Liver (tissue), 9 donors: ENCODE measurements around the gene RNF34. TPM values are rescaled to one million over a fixed set of nuclear protein-coding genes. Genes with fewer than 3 reads are reported as not detected.

Experiments used
- DNase-seq: peaks from one replicate; pipeline ENCODE4 v3.0.0-alpha.2; 2017; ENCODE audit warnings: low spot score
- H3K27ac ChIP-seq, 2 donors: one replicate each; pipeline ENCODE4 v1.7.0; 2013; ENCODE audit warnings: inconsistent platforms in 2 of 2, low read length in 2 of 2, control low read depth in 1 of 2, low read depth in 1 of 2, mild to moderate bottlenecking in 1 of 2
- H3K27me3 ChIP-seq, 4 donors: one replicate each; pipeline versions ENCODE4 v1.6.1 to v1.7.0; 2013; ENCODE audit warnings: low read length in 3 of 4, inconsistent platforms in 1 of 4, mild to moderate bottlenecking in 1 of 4, moderate library complexity in 1 of 4; ENCODE audit not compliant: control insufficient read depth in 4 of 4, insufficient read depth in 4 of 4
- H3K36me3 ChIP-seq, 4 donors: one replicate each; pipeline versions ENCODE4 v1.6.1 to v1.7.0; 2013; ENCODE audit warnings: low read length in 3 of 4, mild to moderate bottlenecking in 3 of 4, low read depth in 1 of 4, moderate library complexity in 1 of 4; ENCODE audit not compliant: control insufficient read depth in 4 of 4, insufficient read depth in 3 of 4
- H3K4me1 ChIP-seq, 4 donors: one replicate each; pipeline versions ENCODE4 v1.6.1 to v1.7.0; 2013; ENCODE audit warnings: low read length in 3 of 4, mild to moderate bottlenecking in 3 of 4, moderate library complexity in 1 of 4; ENCODE audit not compliant: control insufficient read depth in 4 of 4, insufficient read depth in 4 of 4
- H3K4me3 ChIP-seq, 3 donors: one replicate each; pipeline versions ENCODE4 v1.6.1 to v1.7.0; 2013; ENCODE audit warnings: low read length in 3 of 3, control low read depth in 1 of 3, low read depth in 1 of 3, mild to moderate bottlenecking in 1 of 3
- H3K9ac ChIP-seq, 2 donors: one replicate each; pipeline ENCODE4 v1.7.0; 2013; ENCODE audit warnings: low read length in 2 of 2, mild to moderate bottlenecking in 2 of 2, moderate library complexity in 2 of 2, control low read depth in 1 of 2, low read depth in 1 of 2
- H3K9me3 ChIP-seq, 4 donors: one replicate each; pipeline versions ENCODE4 v1.6.1 to v1.7.0; 2013; ENCODE audit warnings: low read length in 3 of 4; ENCODE audit not compliant: control insufficient read depth in 4 of 4
- EGR1 ChIP-seq, 2 donors: IDR thresholded peaks; 2 replicates each; pipeline ENCODE4 v1.6.1; 2016 to 2018; ENCODE audit warnings: antibody characterized with exemption in 2 of 2, low read depth in 2 of 2
- FOXA2 ChIP-seq: IDR thresholded peaks from 2 replicates; pipeline ENCODE4 v1.6.1; 2016; ENCODE audit warnings: antibody characterized with exemption
- GABPA ChIP-seq, 2 donors: IDR thresholded peaks in 1 of 2; conservative IDR thresholded peaks in 1 of 2; 2 replicates each; pipeline ENCODE4 v1.6.1; 2016; ENCODE audit warnings: antibody characterized with exemption in 2 of 2, mild to moderate bottlenecking in 1 of 2, moderate library complexity in 1 of 2
- HNF4A ChIP-seq, 2 donors: conservative IDR thresholded peaks; 2 replicates each; pipeline ENCODE4 v1.6.1; 2016; ENCODE audit warnings: antibody characterized with exemption in 2 of 2, mild to moderate bottlenecking in 2 of 2
- HNF4G ChIP-seq: IDR thresholded peaks from 2 replicates; pipeline ENCODE4 v1.6.1; 2016; ENCODE audit warnings: antibody characterized with exemption
- JUND ChIP-seq, 2 donors: IDR thresholded peaks; 2 replicates each; pipeline ENCODE4 v1.6.1; 2016; ENCODE audit warnings: antibody characterized with exemption in 2 of 2
- NR2F2 ChIP-seq: IDR thresholded peaks from 2 replicates; pipeline ENCODE4 v1.6.1; 2016; ENCODE audit warnings: antibody characterized with exemption
- RAD21 ChIP-seq, 2 donors: IDR thresholded peaks; 2 replicates each; pipeline ENCODE4 v1.6.1; 2016; ENCODE audit warnings: antibody characterized with exemption in 2 of 2, mild to moderate bottlenecking in 2 of 2
- SP1 ChIP-seq: IDR thresholded peaks from 2 replicates; pipeline ENCODE4 v1.6.1; 2018; ENCODE audit warnings: antibody characterized with exemption, mild to moderate bottlenecking
- TAF1 ChIP-seq: conservative IDR thresholded peaks from 2 replicates; pipeline ENCODE4 v1.6.1; 2016; ENCODE audit warnings: antibody characterized with exemption, mild to moderate bottlenecking
- WGBS: extraction: QIAGEN DNeasy Blood & Tissue Kit; methylation state at CpG from one replicate; pipeline ENCODE4 v1.1.7; 2013; 5-methylcytosine and 5-hydroxymethylcytosine counted together
- polyA plus RNA-seq, 2 donors: library from polyadenylated mRNA; stranded (reverse) in 1 of 2; unstranded in 1 of 2; fragments of 200-250 nt in 1 of 2; fragments of >200 nt in 1 of 2; fragmentation: Nextera tagmentation in 1 of 2; extraction: Ambion mirVana in 1 of 2; gene quantifications; one replicate each; pipeline versions ENCODE4 v1.2.1 to v1.2.3, GENCODE V29; 2013 to 2015
- total RNA-seq, 2 donors: library from RNA; depleted of rRNA; stranded (reverse); fragments of >200 nt; gene quantifications; one replicate each; pipeline ENCODE4 v1.2.3, GENCODE V29; 2014
- TF ChIP-seq, protein P1 (sequence below): IDR thresholded peaks from 2 replicates; pipeline ENCODE4 v1.6.1; 2016; ENCODE audit warnings: antibody characterized with exemption, mild to moderate bottlenecking
- TF ChIP-seq, protein P2 (sequence below): IDR thresholded peaks from 2 replicates; pipeline ENCODE4 v1.6.1; 2016; ENCODE audit warnings: antibody characterized with exemption
- TF ChIP-seq, protein P3 (sequence below): IDR thresholded peaks from 2 replicates; pipeline ENCODE4 v1.6.1; 2016; ENCODE audit warnings: antibody characterized with exemption
- donor health status: healthy.
- donor health status: healthy.
- donor health status: healthy.
- donor health status: healthy.
- donor health status: healthy.

Gene RNF34
- total and polyA plus RNA-seq, 4 donors, result 9.5 to 27.7 (median 17.9) TPM

GRCh38 chr12:121454921-121455320 lies 55.0 kb downstream of the RNF34 start:
- H3K36me3 ChIP-seq, result peaks cover 0 to 3% (median 0%) of the 10 kb centered on the region in 4 donors
- TF ChIP-seq FOXA2, result no peak
- TF ChIP-seq, protein P1, sequence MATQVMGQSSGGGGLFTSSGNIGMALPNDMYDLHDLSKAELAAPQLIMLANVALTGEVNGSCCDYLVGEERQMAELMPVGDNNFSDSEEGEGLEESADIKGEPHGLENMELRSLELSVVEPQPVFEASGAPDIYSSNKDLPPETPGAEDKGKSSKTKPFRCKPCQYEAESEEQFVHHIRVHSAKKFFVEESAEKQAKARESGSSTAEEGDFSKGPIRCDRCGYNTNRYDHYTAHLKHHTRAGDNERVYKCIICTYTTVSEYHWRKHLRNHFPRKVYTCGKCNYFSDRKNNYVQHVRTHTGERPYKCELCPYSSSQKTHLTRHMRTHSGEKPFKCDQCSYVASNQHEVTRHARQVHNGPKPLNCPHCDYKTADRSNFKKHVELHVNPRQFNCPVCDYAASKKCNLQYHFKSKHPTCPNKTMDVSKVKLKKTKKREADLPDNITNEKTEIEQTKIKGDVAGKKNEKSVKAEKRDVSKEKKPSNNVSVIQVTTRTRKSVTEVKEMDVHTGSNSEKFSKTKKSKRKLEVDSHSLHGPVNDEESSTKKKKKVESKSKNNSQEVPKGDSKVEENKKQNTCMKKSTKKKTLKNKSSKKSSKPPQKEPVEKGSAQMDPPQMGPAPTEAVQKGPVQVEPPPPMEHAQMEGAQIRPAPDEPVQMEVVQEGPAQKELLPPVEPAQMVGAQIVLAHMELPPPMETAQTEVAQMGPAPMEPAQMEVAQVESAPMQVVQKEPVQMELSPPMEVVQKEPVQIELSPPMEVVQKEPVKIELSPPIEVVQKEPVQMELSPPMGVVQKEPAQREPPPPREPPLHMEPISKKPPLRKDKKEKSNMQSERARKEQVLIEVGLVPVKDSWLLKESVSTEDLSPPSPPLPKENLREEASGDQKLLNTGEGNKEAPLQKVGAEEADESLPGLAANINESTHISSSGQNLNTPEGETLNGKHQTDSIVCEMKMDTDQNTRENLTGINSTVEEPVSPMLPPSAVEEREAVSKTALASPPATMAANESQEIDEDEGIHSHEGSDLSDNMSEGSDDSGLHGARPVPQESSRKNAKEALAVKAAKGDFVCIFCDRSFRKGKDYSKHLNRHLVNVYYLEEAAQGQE, result no peak
- TF ChIP-seq, protein P2, sequence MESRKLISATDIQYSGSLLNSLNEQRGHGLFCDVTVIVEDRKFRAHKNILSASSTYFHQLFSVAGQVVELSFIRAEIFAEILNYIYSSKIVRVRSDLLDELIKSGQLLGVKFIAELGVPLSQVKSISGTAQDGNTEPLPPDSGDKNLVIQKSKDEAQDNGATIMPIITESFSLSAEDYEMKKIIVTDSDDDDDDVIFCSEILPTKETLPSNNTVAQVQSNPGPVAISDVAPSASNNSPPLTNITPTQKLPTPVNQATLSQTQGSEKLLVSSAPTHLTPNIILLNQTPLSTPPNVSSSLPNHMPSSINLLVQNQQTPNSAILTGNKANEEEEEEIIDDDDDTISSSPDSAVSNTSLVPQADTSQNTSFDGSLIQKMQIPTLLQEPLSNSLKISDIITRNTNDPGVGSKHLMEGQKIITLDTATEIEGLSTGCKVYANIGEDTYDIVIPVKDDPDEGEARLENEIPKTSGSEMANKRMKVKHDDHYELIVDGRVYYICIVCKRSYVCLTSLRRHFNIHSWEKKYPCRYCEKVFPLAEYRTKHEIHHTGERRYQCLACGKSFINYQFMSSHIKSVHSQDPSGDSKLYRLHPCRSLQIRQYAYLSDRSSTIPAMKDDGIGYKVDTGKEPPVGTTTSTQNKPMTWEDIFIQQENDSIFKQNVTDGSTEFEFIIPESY, result no peak
- no peak for TF ChIP-seq HNF4G
- no peak for TF ChIP-seq NR2F2
- TF ChIP-seq RAD21 (IDR thresholded peaks at IDR 0.05), result no peak
- no peak for TF ChIP-seq GABPA (IDR thresholded peaks at IDR 0.05 in 1 of 2, conservative IDR thresholded peaks at IDR 0.05 in 1 of 2)
- TF ChIP-seq, protein P3, sequence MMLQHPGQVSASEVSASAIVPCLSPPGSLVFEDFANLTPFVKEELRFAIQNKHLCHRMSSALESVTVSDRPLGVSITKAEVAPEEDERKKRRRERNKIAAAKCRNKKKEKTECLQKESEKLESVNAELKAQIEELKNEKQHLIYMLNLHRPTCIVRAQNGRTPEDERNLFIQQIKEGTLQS, result no peak
- TF ChIP-seq SP1, result no peak
- no peak for TF ChIP-seq JUND (IDR thresholded peaks at IDR 0.05)
- no peak overlapping the region for H3K4me3 ChIP-seq
- H3K27ac ChIP-seq, result no peak overlapping the region
- H3K4me1 ChIP-seq, result peaks cover 0 to 2% (median 0%) of the 10 kb centered on the region in 4 donors
- DNase-seq, result no peak
- WGBS, result 95% methylated on average over 6 of the region's 6 CpGs
- H3K9ac ChIP-seq, result no peak overlapping the region
- H3K27me3 ChIP-seq, result no peaks in the 10 kb centered on the region
- no peaks in the 10 kb centered on the region for H3K9me3 ChIP-seq

GRCh38 chr12:121455766-121456420 lies 56.0 kb downstream of the RNF34 start:
- DNase-seq, result no peak
- H3K4me1 ChIP-seq, result peaks cover 0 to 2% (median 0%) of the 10 kb centered on the region in 4 donors
- H3K27ac ChIP-seq, result no peak overlapping the region
- no peaks in the 10 kb centered on the region for H3K27me3 ChIP-seq
- peaks cover 0 to 3% (median 0%) of the 10 kb centered on the region in 4 donors for H3K36me3 ChIP-seq
- TF ChIP-seq EGR1 (IDR thresholded peaks at IDR 0.05; ENCODE audit: low read depth in 2 of 2), result no peak
- TF ChIP-seq JUND (IDR thresholded peaks at IDR 0.05), result no peak
- TF ChIP-seq RAD21 (IDR thresholded peaks at IDR 0.05), result no peak
- TF ChIP-seq TAF1, result no peak
- no peaks in the 10 kb centered on the region for H3K9me3 ChIP-seq
- 93% methylated on average over 23 of the region's 23 CpGs for WGBS
- no peak overlapping the region for H3K9ac ChIP-seq
- no peak overlapping the region for H3K4me3 ChIP-seq

DNA sequence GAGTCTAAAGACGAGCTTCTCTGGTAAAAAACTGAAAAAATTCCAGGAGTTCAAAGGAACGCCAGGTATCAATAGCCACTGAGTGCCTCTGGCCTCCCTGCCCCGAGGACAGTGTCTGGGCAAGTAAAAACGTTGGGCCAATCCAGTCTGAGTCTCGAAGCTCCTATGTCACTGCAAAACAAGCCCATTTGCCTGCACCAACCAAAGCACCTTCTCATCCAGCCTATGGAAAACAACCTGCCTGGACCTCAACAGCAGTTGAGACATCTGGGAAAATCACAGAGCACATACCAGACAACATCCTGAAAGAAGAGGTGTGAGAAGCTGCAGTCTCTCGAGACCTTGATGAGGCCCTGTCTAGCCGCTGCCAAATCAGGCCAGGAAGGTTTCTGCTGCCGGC lies 56.6 kb downstream of the RNF34 start:
- no peak for DNase-seq
- WGBS, result 93% methylated on average over 8 of the region's 8 CpGs
- H3K4me3 ChIP-seq, result no peak overlapping the region
- no peak overlapping the region for H3K9ac ChIP-seq
- H3K27ac ChIP-seq, result no peak overlapping the region
- H3K4me1 ChIP-seq, result peaks cover 0 to 2% (median 0%) of the 10 kb centered on the region in 4 donors
- no peaks in the 10 kb centered on the region for H3K27me3 ChIP-seq
- no peaks in the 10 kb centered on the region for H3K9me3 ChIP-seq
- H3K36me3 ChIP-seq, result peaks cover 0 to 3% (median 0%) of the 10 kb centered on the region in 4 donors
- TF ChIP-seq, protein P3, result no peak
- TF ChIP-seq, protein P1, result no peak
- no peak for TF ChIP-seq EGR1 (IDR thresholded peaks at IDR 0.05; ENCODE audit: low read depth in 2 of 2)
- TF ChIP-seq, protein P2, result no peak
- TF ChIP-seq RAD21 (IDR thresholded peaks at IDR 0.05), result no peak
- TF ChIP-seq HNF4A (conservative IDR thresholded peaks at IDR 0.05), result no peak
